GM19467 (cell line): ENCODE data around the gene PPP4R3B.

ENCODE experiments used
- ATAC-seq: cut with Tn5 transposase; IDR thresholded peaks from one replicate; pipeline ENCODE4 v1.9.1; 2021; ENCODE audit warnings: mild to moderate bottlenecking, moderate library complexity; ENCODE audit not compliant: unreplicated experiment

Gene PPP4R3B

GRCh38 chr2:55519938-55520885 lies 97.2 kb downstream of the PPP4R3B start:
- ATAC-seq: peak; percentile 1

GRCh38 chr2:55518841-55519165 lies 98.6 kb downstream of the PPP4R3B start:
- ATAC-seq: peak; percentile 1

- no peak for ATAC-seq
These were observed 105.8 kb downstream of the PPP4R3B start for GRCh38 chr2:55511508-55512124.

- ATAC-seq: no peak
These were observed 114.8 kb downstream of the PPP4R3B start for GRCh38 chr2:55502590-55503141.

GRCh38 chr2:55500025-55500424 lies 117.4 kb downstream of the PPP4R3B start:
- no peak for ATAC-seq

GRCh38 chr2:55498582-55498981 lies 118.8 kb downstream of the PPP4R3B start:
- ATAC-seq: no peak
